Fibroblast of skin of left biceps (primary cell): ENCODE results near the gene SLBP.

Source experiments
- DNase-seq, 2 experiments: peaks; one replicate each; pipeline ENCODE4 v3.0.0-alpha.2; 2013; ENCODE audit warnings: low read depth in 2 of 2

Gene SLBP

DNA sequence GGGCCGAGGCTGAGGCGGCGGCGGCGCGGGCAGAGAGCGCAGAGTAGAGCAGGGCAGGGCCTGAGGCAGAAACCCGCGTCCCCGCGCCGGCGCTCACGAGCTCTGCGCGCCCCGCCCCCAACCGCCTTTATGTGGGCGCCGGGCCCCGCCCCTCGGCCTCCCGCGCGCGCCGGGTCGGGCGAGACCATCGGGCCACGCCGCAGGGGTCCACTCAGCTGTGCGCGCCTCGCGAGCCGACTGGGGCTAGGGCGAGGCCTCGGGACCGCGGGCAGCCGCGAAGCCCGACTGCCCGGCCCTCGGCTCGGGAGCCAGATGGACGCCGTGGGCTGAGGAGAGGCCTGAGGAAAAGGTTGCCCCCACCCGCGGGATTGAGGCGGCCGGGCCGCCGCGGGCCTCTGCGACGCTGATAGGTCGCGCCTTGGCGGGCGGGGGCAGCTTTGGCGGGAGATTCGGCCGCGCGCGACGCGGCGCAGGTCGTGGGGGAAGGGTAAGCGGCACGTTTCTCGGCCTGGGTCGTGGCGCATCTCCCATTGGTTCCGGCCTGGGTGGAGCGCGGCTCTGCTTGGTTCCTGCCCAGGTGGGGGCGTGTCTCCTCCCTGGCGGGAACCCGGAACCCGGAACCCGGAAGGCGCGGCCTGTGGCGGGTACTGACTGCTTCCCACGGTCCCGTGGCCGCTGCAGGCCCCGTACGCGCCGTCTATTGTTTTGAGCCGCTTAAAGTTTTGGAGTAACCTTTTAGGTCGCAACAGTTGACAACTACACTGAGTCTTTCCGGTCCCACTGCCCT is at the start of gene SLBP:
Gene SLBP, minus strand, starts transcription at position 104 of the 787 bp plus-strand sequence. CDS start 131 bp downstream, outside the sequence.
- peak; percentile 70 for DNase-seq

DNA sequence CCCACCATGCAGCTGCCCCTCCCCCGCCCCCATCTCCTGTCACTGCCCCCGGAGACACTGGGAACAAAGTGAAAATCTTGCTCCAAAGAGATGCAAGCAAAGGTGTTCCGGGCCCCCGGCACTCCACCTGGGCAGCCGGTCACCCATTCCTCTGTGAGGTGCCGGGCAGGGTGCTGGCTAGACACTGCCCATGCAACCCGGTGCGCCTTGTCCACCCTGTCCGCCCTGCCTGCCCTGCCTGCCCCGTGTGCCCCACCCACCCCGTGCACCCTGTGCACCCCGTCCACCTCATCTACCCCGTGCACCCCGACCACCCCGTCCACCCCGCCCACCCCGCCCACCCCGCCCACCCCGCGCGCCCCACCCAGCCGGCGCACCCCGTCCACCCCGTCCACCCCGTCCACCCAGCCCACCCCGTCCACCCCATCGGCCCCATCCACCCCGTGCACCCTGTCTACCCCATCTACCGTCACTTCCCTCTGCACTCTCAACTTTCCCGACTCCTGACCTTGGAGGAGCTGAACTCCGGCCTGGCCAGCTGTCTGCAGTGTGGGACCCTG is 49.1 kb upstream of the SLBP start:
- no peak for DNase-seq

DNA sequence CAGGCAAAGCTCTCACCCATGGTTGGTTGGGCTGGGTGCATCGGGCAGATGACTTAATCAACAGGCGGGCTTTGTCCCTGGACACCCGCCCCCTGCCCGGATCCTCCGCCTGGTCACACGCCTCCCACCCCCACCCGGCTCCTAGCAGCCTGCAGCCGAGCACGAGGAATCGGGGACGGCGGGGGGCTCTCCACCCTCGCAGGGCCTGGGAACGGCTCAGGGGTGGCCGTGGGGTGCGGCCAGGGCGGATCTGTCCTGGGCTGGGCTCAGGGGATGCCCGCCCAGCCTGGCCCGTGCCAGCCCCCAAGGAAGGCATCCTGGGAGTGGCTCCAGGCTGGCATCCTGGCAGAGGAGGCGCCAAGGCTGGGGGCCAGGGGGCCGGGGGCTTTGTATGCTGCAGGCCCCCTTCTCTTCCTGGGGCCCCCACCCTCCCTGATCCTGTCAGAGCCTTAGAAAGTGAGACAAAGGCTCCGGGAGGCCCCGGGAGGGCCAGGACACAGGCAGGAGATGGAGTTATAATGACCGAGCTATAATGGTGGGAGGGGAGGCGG is 48.5 kb upstream of the SLBP start:
- no peak for DNase-seq

DNA sequence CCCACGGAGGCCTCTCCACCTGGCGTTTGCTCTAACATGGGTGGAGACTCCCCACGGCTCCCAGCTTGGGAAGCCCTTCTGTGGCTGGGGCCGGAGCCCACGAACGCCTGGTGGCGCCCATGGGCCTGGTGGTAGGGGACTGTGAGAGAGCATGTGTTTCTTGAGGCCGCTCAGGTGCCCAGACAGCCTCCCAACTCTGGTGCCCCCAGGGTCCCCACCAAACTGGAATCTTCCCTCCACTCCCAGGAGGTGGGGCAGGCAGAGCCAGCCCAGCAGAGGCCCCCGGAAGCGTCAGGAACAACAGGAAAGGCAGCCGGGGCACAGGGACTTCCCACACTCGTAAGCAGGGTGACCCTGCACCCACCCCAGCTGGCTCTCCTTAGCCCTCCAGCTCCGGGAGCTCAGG is 47.7 kb upstream of the SLBP start:
- DNase-seq, result no peak

DNA sequence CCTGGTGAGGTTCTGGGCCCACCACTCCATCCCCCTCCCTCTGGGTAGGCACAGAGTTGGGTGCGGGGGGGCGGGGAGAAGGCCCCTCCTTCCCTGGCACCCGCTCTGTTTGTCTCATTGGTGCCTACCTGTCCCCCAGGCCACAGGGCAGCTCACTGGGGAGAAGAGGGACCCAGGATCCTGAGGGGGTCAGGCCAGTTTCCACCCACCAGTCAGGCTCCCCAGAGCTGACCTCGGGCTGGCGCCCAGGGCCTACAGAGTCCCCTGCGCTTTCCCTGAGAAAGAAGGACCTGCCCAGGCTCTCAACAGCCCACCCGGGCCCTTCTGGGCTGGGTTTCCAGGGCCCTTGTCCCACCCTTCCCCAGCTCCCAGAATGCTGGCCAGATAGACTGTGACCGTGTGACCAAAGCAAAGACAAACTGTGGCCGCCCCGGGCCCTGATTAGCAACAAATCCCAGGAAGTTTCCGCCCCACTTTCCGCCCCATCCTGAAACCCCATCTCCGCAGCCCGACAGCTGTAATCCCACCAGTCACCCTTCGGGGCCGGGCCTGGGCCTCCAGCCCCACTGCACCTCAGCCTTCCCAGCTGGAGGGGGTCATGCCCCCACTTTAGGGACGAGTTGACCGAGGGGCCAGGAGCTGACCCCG is 47.2 kb upstream of the SLBP start:
- no peak for DNase-seq

DNA sequence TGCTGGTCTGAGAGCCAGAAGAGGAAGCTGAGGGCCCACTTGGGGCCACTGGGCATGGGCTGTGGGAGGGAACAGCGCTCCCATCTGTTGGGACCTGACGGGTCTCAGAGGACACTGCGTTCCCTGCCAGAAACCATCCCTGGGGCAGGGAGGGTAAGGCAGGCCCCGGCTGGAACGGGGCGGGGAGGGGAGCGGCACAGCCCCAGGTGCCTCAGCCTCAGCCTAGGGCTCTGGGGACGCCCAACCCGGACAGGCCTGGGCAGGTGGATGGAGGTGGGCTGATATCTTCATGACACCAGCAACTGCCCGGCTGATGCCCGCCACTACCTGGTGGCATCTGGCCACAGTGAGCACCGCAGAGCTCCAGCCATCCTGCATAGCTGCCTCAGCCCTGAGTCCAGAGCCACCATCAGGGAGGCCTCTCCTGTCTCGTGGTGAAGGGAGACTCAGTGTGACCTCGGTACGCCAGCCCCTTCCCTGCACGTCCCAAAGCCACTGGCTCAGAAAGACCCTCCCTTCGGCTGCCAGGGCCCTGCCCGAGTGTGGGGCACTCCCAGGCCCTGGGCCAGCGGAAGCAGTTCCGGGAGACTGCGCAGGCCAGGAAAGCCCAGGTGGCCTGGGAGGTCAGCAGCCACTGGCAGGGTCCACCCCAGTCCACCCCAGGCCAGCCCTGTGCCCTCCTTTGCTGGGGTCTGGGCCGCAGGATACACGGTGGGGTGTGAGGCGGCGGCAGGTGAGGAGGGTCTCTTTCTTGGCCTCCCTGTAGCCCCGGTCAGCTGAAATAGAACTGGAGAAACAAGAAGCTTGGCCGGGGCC is 46.4 kb upstream of the SLBP start:
- no peak for DNase-seq

DNA sequence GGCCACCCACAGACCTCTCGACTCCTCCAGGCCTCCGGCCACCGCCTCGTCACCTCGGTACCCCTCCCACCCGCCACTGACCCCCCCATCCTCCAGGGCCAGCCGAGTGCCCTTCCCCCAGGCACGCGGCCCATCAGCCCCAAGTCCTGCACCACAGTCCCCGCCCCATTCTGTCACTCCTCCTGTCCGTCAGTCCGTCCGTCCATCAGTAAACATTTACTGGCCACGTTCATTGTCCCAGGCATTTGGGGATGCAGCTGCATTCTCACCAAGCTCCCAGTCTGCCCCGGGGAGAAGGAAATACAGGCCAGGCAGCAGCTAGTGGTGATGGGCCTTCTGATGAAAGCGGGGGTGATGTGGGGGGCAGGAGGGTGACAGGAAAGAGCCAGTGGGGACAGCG is 45.7 kb upstream of the SLBP start:
- no peak for DNase-seq

DNA sequence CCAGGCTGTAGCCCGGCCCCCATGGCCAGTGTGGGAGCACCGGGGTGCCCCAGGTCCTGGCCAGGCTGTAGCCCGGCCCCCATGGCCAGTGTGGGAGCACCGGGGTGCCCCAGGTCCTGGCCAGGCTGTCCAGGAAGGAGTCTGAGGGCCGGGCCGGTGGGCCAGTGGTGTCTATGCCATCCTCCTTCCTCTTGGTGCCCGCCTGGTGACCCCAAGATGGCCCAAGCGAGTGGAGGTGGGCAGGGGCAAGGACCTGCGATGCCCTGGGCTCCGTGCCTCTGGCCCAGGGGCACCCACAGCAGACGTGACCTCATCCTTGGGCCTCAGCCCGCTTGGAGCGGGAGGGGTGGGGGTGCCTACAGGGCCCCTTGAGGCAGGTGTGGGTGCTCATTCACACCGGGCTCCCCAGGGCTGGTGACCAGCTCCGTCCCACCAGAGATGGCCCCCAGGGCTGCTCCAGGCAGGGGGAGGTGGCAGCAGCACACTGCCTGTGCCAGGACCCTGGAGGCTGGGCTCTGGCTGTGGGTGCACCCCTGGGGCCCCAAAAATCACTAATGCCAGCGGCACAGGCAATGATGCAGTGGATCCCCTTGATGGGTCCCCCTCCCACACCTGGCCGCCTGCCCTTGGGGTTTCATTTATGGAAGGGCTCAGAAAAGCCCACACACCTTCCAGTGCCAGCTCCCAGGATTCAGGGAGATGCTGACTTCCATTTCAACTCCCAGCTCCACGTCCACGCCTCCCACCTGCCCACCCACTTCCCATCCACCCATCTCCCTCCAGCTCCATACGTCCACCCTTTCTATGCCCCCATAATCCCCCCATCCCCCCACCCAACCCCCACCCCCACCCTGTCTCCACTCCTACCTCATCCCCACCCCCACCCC is 45.0 kb upstream of the SLBP start:
- no peak for DNase-seq

DNA sequence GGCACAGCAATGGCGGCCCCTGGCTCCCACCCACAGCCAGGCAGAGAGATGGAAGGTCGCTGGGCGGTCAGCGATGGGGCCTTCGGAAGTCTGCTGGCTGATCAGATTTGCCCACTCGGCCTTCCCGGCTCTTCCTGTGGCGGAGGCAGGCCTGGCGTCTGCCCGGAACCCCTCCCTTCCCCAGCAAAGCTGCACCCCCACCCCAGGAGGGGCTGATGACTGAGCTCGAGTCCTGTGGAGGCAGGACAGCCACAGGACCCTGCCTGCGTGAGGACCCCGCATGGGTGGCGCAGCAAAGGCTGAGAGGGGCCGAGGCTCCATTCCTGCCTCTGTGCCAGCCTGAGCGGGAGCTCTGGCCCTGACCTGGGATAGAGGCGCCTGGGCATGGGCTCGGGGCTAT is 44.0 kb upstream of the SLBP start:
- DNase-seq, result no peak

DNA sequence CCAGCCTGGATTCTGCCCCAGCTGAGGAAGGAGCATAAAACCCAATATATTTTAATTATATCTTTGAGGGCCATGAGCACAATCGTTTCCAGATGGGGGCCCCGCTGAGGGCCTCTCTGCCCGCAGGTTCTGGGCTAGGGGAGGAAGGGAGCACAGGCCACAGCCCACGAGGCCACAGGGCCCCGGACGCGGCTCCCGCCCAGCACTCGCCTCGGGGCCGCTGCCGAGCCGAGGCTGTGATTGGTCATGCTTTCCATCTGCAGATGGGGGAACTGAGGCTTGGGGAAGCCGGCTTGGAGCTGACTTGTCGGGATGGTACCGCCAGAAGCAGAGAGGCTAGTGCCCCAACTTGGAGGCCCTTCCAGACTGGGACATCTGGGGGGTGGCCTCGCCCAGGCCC is 43.2 kb upstream of the SLBP start:
- DNase-seq, result no peak

DNA sequence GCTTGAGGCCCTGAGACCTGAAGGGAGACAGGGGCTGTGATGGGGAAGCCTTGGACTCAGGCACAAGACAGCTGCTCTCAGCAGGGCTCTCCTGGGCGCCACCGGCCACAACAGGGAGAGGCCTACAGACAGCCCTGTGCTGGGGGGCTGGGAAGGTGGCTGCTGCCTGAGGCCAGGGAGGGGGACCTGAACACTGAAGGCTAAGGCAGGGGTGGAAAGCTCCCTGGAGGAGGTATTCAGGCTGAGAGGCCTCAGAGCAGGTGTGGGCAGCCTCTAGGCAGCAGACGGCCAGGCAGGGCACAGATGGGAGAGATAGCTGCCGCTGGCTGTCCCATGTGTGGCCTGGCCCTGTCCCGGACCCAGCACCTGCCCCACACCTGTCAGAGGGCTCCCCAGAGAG is 42.2 kb upstream of the SLBP start:
- DNase-seq, result no peak

DNA sequence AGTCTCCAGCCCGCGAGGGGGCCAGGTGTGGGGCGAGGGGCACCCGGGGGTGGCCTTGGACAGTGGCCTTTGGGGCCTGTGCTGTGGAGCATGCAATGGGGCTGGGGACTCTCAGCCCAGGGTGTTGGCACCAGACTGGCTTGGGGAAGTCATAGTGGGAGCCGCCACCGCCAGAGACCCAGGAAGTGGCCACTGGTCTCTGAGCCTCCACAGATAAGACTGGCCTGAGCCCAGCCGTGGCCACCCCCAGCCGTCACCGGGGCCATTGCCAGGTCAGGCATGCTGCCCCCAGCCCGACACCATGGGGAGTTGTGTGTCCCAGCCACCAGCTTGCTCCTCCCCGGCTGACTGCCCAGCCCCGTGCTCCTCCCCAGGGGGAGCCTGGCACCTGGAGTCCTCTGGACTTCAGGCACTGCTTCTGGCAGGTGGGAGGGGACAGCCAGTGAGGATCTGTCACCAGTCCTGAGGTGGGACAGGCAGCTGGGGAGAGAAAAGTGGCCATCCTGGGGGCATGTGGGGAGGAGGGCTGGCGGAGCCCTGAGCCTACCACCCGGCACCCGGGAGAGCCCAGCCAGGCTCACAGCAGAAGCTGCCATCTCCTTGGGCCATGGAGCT is 41.7 kb upstream of the SLBP start:
- DNase-seq, result no peak

DNA sequence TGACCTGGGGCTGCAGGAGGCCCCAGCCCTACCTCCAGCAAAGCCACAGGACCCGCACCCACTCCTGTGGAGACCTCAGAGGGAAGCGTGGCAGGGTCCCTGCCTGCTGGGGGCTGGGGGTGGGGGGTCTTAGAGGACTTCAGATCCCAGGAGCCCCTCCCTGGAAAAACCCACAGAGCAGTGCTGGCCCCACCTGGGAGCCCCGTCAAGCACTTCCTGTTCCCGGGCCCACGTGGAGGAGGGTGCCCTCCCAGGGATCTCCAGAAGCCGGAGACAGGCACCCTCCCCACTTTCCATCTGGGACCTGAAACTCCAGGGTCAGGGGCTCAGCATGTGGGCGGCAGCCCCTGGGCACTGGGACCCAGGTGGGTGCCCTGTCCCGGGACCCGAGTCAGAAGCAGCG is 41.2 kb upstream of the SLBP start:
- no peak for DNase-seq

DNA sequence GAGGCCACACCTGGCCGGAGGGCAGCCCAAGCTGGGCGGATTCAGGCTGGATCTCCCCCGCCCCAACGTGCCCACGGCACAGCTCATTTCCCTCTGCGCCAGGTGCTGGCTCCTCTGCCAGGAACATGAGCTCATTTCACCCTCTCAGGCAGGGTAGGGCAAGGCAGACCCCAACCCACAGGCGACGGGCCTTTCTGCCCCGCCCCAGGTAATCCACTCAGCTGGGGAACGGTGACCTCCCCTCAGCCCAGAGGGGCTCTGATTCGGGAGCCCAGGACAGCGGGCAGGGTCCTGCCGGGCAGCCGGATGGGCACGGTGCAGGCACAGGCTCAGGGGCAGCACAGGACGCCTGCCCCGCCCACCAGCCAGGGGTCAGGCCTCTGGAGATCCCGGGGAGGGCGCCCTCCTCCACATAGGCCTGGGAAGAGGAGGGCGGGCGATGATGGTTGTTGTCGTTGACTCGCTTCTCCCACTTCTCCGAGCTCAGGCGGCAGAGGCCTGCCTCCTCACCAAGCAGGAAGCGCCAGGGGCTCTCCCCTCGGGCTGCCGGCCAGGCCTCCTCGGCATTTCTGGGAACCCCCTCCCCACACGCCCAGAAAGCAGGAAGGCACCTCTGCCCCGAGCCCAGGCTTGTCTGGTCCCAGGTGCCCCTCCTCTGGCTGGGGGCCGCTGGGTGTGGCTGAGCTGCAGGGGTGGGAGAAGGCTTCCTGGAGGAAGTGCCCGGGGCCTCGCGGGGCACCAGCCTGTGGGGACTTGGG is 40.3 kb upstream of the SLBP start:
- no peak for DNase-seq

DNA sequence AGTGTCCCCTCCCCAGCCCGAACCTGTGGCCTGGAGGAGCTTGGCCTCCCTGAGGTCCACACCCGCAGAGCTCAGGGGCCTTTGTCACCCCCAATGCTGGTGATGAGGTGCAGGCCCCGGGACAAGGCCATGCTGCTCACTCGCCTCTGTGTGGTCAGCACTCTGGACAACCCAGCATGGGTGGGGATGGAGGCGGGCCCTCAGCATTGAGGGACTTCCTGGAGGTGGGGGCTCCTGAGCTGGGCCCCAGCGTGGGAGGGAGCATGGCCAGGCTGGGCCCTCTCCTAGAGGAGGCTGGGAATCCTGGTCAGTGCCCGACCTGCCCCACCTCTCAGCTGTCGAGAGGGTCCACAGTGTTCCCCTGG is 39.8 kb upstream of the SLBP start:
- DNase-seq, result no peak

DNA sequence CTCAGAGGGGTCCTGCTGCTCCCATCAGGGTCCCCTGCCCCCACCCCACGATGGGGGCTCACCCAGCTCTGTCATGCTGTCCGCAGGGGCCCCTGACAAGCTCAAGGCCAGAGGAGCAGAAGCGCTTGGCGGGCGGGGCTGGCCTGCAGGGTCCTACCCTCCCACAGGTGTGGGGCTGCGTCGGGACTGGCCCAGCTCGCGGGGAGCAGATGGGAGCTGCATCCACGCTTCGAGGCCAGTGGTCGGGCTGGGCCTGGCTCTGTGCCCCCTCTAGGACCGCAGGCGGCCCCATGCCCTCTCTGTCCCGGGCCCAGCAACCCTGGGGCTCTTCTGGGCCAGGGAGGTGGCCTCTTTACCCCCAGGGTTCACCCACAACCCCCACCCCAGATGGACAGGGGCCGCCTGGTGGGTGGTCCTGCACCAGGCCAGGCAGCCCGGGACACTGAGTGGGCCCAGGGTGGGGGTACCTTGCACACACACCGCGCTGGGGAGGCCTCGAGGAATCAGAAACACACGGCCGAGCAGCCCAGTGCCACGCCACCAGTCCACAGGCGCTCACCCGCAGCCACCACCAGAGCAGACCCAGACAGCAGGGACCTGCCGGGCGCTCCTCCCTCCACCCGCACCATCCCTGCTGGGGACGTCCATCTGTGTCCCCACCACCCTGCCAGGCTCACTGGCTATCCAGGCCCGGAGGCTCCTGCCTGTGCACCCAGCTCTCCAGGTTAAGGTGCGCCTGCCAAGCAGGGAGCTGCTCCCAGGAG is 39.2 kb upstream of the SLBP start:
- no peak for DNase-seq

DNA sequence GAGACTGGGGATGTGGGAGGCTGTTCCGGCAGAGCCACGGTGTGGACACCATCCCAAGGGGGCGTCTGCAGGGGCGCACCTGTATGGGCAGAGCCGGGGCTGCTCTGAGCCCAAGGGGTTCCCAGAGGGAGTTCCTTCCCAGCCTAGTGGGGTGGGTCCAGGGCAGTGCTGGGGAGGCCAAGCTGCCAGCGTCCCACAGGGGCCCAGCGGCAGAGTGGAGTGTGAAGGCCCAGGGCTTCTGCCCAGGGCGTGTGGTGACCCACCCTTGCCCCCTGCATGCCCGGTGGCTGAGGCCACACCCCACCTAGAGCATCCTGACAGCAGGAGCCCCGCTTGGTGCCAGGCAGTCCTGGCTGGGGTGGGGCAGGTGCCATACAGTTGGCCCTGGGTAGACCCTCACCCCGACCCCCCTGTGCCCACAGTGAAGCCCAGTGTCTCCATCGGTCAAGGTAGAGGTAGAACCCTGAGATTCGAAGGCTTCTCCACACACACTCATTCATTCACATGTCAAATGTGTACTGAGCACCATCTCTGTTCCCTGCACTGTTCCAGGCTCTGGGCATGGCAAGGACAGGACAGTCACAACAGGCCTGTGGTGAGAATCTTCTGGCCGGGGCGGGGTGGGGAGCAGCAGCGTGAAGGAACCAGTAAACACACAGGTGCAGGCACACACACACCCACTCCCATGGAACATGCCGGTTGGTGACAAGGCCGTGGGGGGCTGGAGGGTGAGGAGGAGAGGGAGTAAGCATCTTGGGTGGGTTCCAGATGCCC is 38.4 kb upstream of the SLBP start:
- no peak for DNase-seq

DNA sequence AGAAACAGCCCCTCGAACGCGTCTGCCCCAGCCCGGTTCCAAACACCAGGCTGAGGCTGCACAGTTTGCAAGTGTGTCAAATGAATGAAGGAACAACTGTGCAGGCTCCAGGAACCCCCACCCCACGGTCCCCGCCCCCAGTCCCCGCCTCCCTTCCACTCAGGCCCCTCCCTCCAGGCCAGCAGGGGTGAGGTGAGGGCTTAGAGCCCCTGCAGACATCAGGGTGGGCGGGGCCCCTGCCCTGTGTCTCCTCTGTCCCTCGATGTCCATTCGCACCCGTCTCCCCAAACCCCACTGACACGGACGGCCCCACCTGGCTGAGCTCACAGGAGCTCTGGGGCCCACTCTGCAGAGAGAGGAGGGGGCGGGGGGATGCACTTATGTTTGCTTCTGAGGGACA is 37.7 kb upstream of the SLBP start:
- no peak for DNase-seq
